Testis (tissue), 2 donors: ENCODE results near the gene MTUS2.

Experiments used
- CTCF ChIP-seq, 3 experiments: fragments of 450-650 bp in 2 of 3; fragments of 200-600 bp in 1 of 3; sonication (generic) in 1 of 3; IDR thresholded peaks; one replicate each; pipeline ENCODE4 v1.5.1; 2016 to 2019; ENCODE audit warnings: antibody characterized with exemption in 3 of 3, mild to moderate bottlenecking in 2 of 3, moderate library complexity in 1 of 3
- POLR2A ChIP-seq: fragments of 450-650 bp; IDR thresholded peaks from one replicate; pipeline ENCODE4 v1.6.1; 2017; ENCODE audit warnings: antibody characterized with exemption, mild to moderate bottlenecking, moderate library complexity

GRCh38 chr13:29513002-29513980 is 693.2 kb downstream of the MTUS2 start:
- TF ChIP-seq CTCF (IDR thresholded peaks at IDR 0.05) (no peak), POLR2A (no peak)
